SK-N-SH (cell line): ENCODE data around the gene PLIN5. TPM values are rescaled to one million over a fixed set of nuclear protein-coding genes. Genes with fewer than 3 reads are reported as not detected.

Source experiments
- CTCF ChIA-PET: fragments of 300-600, 350-600 bp; formaldehyde crosslinking; extraction: SDS; loops from one replicate; lab custom pipeline; 2021; lab: Yijun Ruan, JAX
- POLR2A ChIA-PET: fragments of 350-600 bp; sonication (Branson Sonifier 250); formaldehyde crosslinking; extraction: SDS; loops from one replicate; lab custom pipeline; 2020; ENCODE audit warnings: antibody characterized with exemption, inconsistent platforms; lab: Yijun Ruan, JAX
- DNase-seq: peaks from one replicate; pipeline ENCODE4 v3.0.0; 2012
- H2AFZ ChIP-seq: fragments of 200-600 bp; sonication (generic); 2 replicates; pipeline ENCODE4 v1.8.1; 2016; ENCODE audit warnings: antibody characterized with exemption, mild to moderate bottlenecking, low read depth
- H3F3A ChIP-seq: fragments of 200-600 bp; sonication (generic); replicated peaks from 2 replicates; pipeline ENCODE3; 2016; ENCODE audit warnings: antibody characterized with exemption, mild to moderate bottlenecking; ENCODE audit not compliant: insufficient read depth
- H3K27ac ChIP-seq, 2 experiments: fragments of 200-500 bp in 1 of 2; fragments of 200-600 bp in 1 of 2; sonication (Bioruptor generic) in 1 of 2; sonication (generic), shearing (Covaris generic) in 1 of 2; 2 replicates each; pipeline versions ENCODE4 v1.5.1 to v1.6.1; 2014 to 2016; ENCODE audit warnings: low read depth in 2 of 2, inconsistent platforms in 1 of 2, low read length in 1 of 2, mild to moderate bottlenecking in 1 of 2, mixed read lengths in 1 of 2
- H3K27me3 ChIP-seq: fragments of 200-600 bp; sonication (generic), shearing (Covaris generic); 2 replicates; pipeline ENCODE4 v1.6.1; 2016; ENCODE audit warnings: mixed run types; ENCODE audit not compliant: insufficient read depth
- H3K36me3 ChIP-seq, 2 experiments: fragments of 200-500 bp in 1 of 2; fragments of 200-600 bp in 1 of 2; sonication (Bioruptor generic) in 1 of 2; sonication (generic) in 1 of 2; replicated peaks in 1 of 2; 2 replicates each; pipeline versions ENCODE3 to v1.5.1; 2014 to 2016; ENCODE audit warnings: low read length in 1 of 2, mild to moderate bottlenecking in 1 of 2; ENCODE audit not compliant: insufficient read depth in 2 of 2, control insufficient read depth in 1 of 2
- H3K4me1 ChIP-seq, 2 experiments: fragments of 200-500 bp in 1 of 2; fragments of 200-600 bp in 1 of 2; sonication (Bioruptor generic) in 1 of 2; sonication (generic), shearing (Covaris generic) in 1 of 2; 2 replicates each; pipeline versions ENCODE4 v1.5.1 to v1.6.1; 2014 to 2016; ENCODE audit warnings: low read depth in 1 of 2, low read length in 1 of 2, mixed run types in 1 of 2; ENCODE audit not compliant: insufficient read depth in 2 of 2, control insufficient read depth in 1 of 2
- H3K4me2 ChIP-seq: fragments of 200-600 bp; sonication (generic), shearing (Covaris generic); 2 replicates; pipeline ENCODE4 v1.6.1; 2017; ENCODE audit warnings: mixed run types
- H3K4me3 ChIP-seq, 2 experiments: fragments of 200-500 bp in 1 of 2; fragments of 200-600 bp in 1 of 2; sonication (Bioruptor generic) in 1 of 2; sonication (generic), shearing (Covaris generic) in 1 of 2; 2 replicates each; pipeline versions ENCODE4 v1.5.1 to v1.8.1; 2014 to 2016; ENCODE audit warnings: low read depth in 2 of 2, inconsistent platforms in 1 of 2, low read length in 1 of 2, mild to moderate bottlenecking in 1 of 2, mixed read lengths in 1 of 2, moderate library complexity in 1 of 2
- H3K79me2 ChIP-seq: fragments of 200-600 bp; sonication (generic); 2 replicates; pipeline ENCODE4 v1.8.1; 2017; ENCODE audit warnings: mild to moderate bottlenecking; ENCODE audit not compliant: insufficient read depth
- H3K9ac ChIP-seq: fragments of 200-600 bp; sonication (generic); 2 replicates; pipeline ENCODE4 v1.6.1; 2017; ENCODE audit warnings: mixed run types
- H3K9me2 ChIP-seq: fragments of 200-600 bp; sonication (generic); 2 replicates; pipeline ENCODE4 v1.6.1; 2017; ENCODE audit warnings: mixed run types
- H3K9me3 ChIP-seq: fragments of 200-600 bp; sonication (generic); 2 replicates; pipeline ENCODE4 v1.6.1; 2017; ENCODE audit warnings: mixed run types, mild to moderate bottlenecking, moderate library complexity
- H4K20me1 ChIP-seq: fragments of 200-600 bp; sonication (generic); 2 replicates; pipeline ENCODE4 v1.6.1; 2017; ENCODE audit warnings: mild to moderate bottlenecking, mixed run types; ENCODE audit not compliant: insufficient read depth
- CTCF ChIP-seq: fragments of 200-600 bp; sonication (generic); IDR thresholded peaks from 2 replicates; pipeline ENCODE4 v1.6.1; 2017; ENCODE audit warnings: antibody characterized with exemption, mild to moderate bottlenecking, moderate library complexity
- GATA2 ChIP-seq: sonication (generic); formaldehyde crosslinking; IDR thresholded peaks from 2 replicates; pipeline ENCODE4 v1.5.0; 2020; ENCODE audit warnings: mild to moderate bottlenecking, missing genetic modification reagents
- REST ChIP-seq: IDR thresholded peaks from 2 replicates; pipeline ENCODE4 v1.6.1; 2012; ENCODE audit warnings: mild to moderate bottlenecking, low read depth, low read length, moderate library complexity
- SMC3 ChIP-seq: IDR thresholded peaks from 2 replicates; pipeline ENCODE4 v1.6.1; 2012; ENCODE audit warnings: low read depth, low read length, improper control_type of control experiment
- ZBTB33 ChIP-seq: IDR thresholded peaks from 2 replicates; pipeline ENCODE4 v1.4.0; 2012; ENCODE audit warnings: low read depth, borderline replicate concordance
- WGBS: methylation state at CpG from one replicate; pipeline ENCODE4 v1.1.6; 2017; ENCODE audit warnings: low lambda C conversion rate; 5-methylcytosine and 5-hydroxymethylcytosine counted together
- polyA plus RNA-seq, 3 experiments: library from polyadenylated mRNA; depleted of rRNA; stranded (reverse); fragments of >200 nt; gene quantifications; 2 replicates each; pipeline ENCODE4 v1.2.3, GENCODE V29; 2012

Gene PLIN5
- polyA plus RNA-seq, 1 of the 3 experiments (the other 2 are of a cell fraction), result 0.59 TPM

- no peaks in the 10 kb centered on the region for H3K9me3 ChIP-seq
- no peak within 1 kb of the TSS for H3K4me2 ChIP-seq
- H4K20me1 ChIP-seq, result no peaks in the 10 kb centered on the region
- no peak within 1 kb of the TSS for H3K9ac ChIP-seq
- DNase-seq, result no peak
- H3K79me2 ChIP-seq, result no peaks in the 10 kb centered on the region
- no peak within 1 kb of the TSS for H2AFZ ChIP-seq
- no peak within 1 kb of the TSS for H3K27ac ChIP-seq
- POLR2A ChIA-PET, result interaction anchor here (1.0 kb wide), 1 partner anchor 10 kb away, joined by 3 read pairs; no protein-coding TSS in a partner anchor
- 84% methylated on average over 18 of the region's 34 CpGs for WGBS
- H3K4me1 ChIP-seq, result peaks cover 0 to 3% of the 10 kb centered on the region in 2 experiments; a peak in 1 of 4 replicates
- TF ChIP-seq ZBTB33, result no peak
- TF ChIP-seq GATA2 (CRISPR knock-in tag), result no peak
- CTCF ChIA-PET, result interaction anchor here (0.8 to 1.1 kb wide), 3 partner anchors 8 to 118 kb away, joined by 3 to 5 read pairs (median 4); partner anchors contain the start of gene PLIN5
- H3F3A ChIP-seq, result no peaks in the 10 kb centered on the region
- H3K27me3 ChIP-seq, result no peaks in the 10 kb centered on the region
- no peaks in the 10 kb centered on the region for H3K36me3 ChIP-seq
- H3K9me2 ChIP-seq, result no peaks in the 10 kb centered on the region
- H3K4me3 ChIP-seq, result no peak within 1 kb of the TSS
These were observed 16.5 kb downstream of the PLIN5 start, which contains the start of gene PLIN4 for GRCh38 chr19:4518345-4519171. PLIN4 (minus strand) TSS chr19:4518486; CDS start chr19:4518272, 214 bp downstream.

- CTCF ChIA-PET, result interaction anchor here (1.1 kb wide), 1 partner anchor 9 kb away, joined by 4 read pairs; no protein-coding TSS in a partner anchor
- TF ChIP-seq REST, result no peak
- TF ChIP-seq CTCF, result no peak
- no peak for TF ChIP-seq SMC3
These were observed 17.5 kb downstream of the PLIN5 start for GRCh38 chr19:4517451-4518057.

More at GRCh38 chr19:4517451-4518057, 17.5 kb downstream of the PLIN5 start:
- no peaks in the 10 kb centered on the region for H3K27me3 ChIP-seq
- H3K9me2 ChIP-seq, result no peaks in the 10 kb centered on the region
- H4K20me1 ChIP-seq, result no peaks in the 10 kb centered on the region
- POLR2A ChIA-PET, result interaction anchor here (1.0 kb wide), 1 partner anchor 9 kb away, joined by 3 read pairs; no protein-coding TSS in a partner anchor
- no peak for DNase-seq
- WGBS, result no CpG with 5 or more reads among the region's 24 CpGs
- H3K79me2 ChIP-seq, result no peaks in the 10 kb centered on the region
- H2AFZ ChIP-seq, result no peak overlapping the region
- H3K4me1 ChIP-seq, result peaks cover 0 to 3% of the 10 kb centered on the region in 2 experiments; a peak in 1 of 4 replicates
- no peaks in the 10 kb centered on the region for H3F3A ChIP-seq
- no peaks in the 10 kb centered on the region for H3K36me3 ChIP-seq
- no peak overlapping the region for H3K4me2 ChIP-seq
- H3K9me3 ChIP-seq, result no peaks in the 10 kb centered on the region
- H3K9ac ChIP-seq, result no peak overlapping the region
- no peak overlapping the region for H3K27ac ChIP-seq
- H3K4me3 ChIP-seq, result no peak overlapping the region
